H9 (cell line): ENCODE measurements around the gene ALKBH5. TPM values are rescaled to one million over a fixed set of nuclear protein-coding genes. Genes with fewer than 3 reads are reported as not detected.

Experiments used
- DNase-seq: peaks from one replicate; pipeline ENCODE4 v3.0.0-alpha.2; 2017
- H2AFZ ChIP-seq: one replicate; pipeline ENCODE4 v1.6.1; 2013; ENCODE audit warnings: mild to moderate bottlenecking, low read length, control low read depth, moderate library complexity
- H2AK5ac ChIP-seq: 2 replicates; pipeline ENCODE4 v1.6.1; 2013; ENCODE audit warnings: low read length, control low read depth, mixed read lengths; ENCODE audit not compliant: insufficient read length
- H2BK120ac ChIP-seq: one replicate; pipeline ENCODE4 v1.6.1; 2013; ENCODE audit warnings: low read depth, mild to moderate bottlenecking, low read length, control low read depth, inconsistent platforms; ENCODE audit not compliant: poor library complexity, severe bottlenecking
- H2BK12ac ChIP-seq: 2 replicates; pipeline ENCODE4 v1.6.1; 2013; ENCODE audit warnings: low read length, control low read depth, mixed read lengths, low read depth; ENCODE audit not compliant: insufficient read length
- H2BK15ac ChIP-seq: 2 replicates; pipeline ENCODE4 v1.6.1; 2013; ENCODE audit warnings: low read depth, low read length, control low read depth
- H2BK20ac ChIP-seq: one replicate; pipeline ENCODE4 v1.6.1; 2013; ENCODE audit warnings: low read depth, mild to moderate bottlenecking, low read length, control low read depth, inconsistent platforms; ENCODE audit not compliant: poor library complexity, severe bottlenecking
- H2BK5ac ChIP-seq: 2 replicates; pipeline ENCODE4 v1.6.1; 2013; ENCODE audit warnings: low read length, control low read depth, mixed read lengths; ENCODE audit not compliant: insufficient read length
- H3K14ac ChIP-seq: 2 replicates; pipeline ENCODE4 v1.6.1; 2013; ENCODE audit warnings: low read length, control low read depth; ENCODE audit not compliant: insufficient read depth
- H3K18ac ChIP-seq: 2 replicates; pipeline ENCODE4 v1.6.1; 2013; ENCODE audit warnings: low read depth, mild to moderate bottlenecking, mixed read lengths, low read length, control low read depth; ENCODE audit not compliant: insufficient read length
- H3K23ac ChIP-seq: 2 replicates; pipeline ENCODE4 v1.6.1; 2013; ENCODE audit warnings: low read length, control low read depth, mixed read lengths, low read depth; ENCODE audit not compliant: insufficient read length
- H3K23me2 ChIP-seq: 2 replicates; pipeline ENCODE4 v1.6.1; 2013; ENCODE audit warnings: low read depth, mild to moderate bottlenecking, mixed read lengths, low read length, control low read depth; ENCODE audit not compliant: insufficient read length, poor library complexity, severe bottlenecking
- H3K27ac ChIP-seq: 2 replicates; pipeline ENCODE4 v1.5.1; 2013; ENCODE audit warnings: low read length, control low read depth, mixed read lengths, low read depth; ENCODE audit not compliant: insufficient read length
- H3K27me3 ChIP-seq: 2 replicates; pipeline ENCODE4 v1.6.1; 2013; ENCODE audit warnings: low read length, control low read depth, inconsistent platforms; ENCODE audit not compliant: insufficient read depth
- H3K4ac ChIP-seq: 2 replicates; pipeline ENCODE4 v1.6.1; 2013; ENCODE audit warnings: low read depth, mild to moderate bottlenecking, control low read depth, inconsistent platforms, low read length, moderate library complexity
- H3K4me1 ChIP-seq: 2 replicates; pipeline ENCODE4 v1.6.1; 2013; ENCODE audit warnings: low read length, control low read depth, inconsistent platforms; ENCODE audit not compliant: insufficient read depth
- H3K4me2 ChIP-seq: 2 replicates; pipeline ENCODE4 v1.6.1; 2013; ENCODE audit warnings: low read length, control low read depth, mixed read lengths; ENCODE audit not compliant: insufficient read length, insufficient read depth
- H3K56ac ChIP-seq: 2 replicates; pipeline ENCODE4 v1.6.1; 2013; ENCODE audit warnings: low read depth, mild to moderate bottlenecking, mixed read lengths, low read length, control low read depth; ENCODE audit not compliant: insufficient read length
- H3K79me1 ChIP-seq: 2 replicates; pipeline ENCODE4 v1.6.1; 2013; ENCODE audit warnings: low read depth, mild to moderate bottlenecking, moderate library complexity, low read length, control low read depth, inconsistent platforms; ENCODE audit not compliant: insufficient read depth, poor library complexity, severe bottlenecking
- H3K79me2 ChIP-seq: 2 replicates; pipeline ENCODE4 v1.6.1; 2013; ENCODE audit warnings: low read length, control low read depth, inconsistent platforms; ENCODE audit not compliant: insufficient read depth
- H3K9ac ChIP-seq: 2 replicates; pipeline ENCODE4 v1.6.1; 2013; ENCODE audit warnings: low read length, control low read depth, mixed read lengths; ENCODE audit not compliant: insufficient read length; ENCODE audit errors: extremely low read depth
- H3K9me3 ChIP-seq: one replicate; pipeline ENCODE4 v1.6.1; 2013; ENCODE audit warnings: low read depth, low read length, inconsistent platforms; ENCODE audit not compliant: control insufficient read depth
- H3T11ph ChIP-seq: one replicate; pipeline ENCODE4 v1.6.1; 2013; ENCODE audit warnings: mild to moderate bottlenecking, low read length, control low read depth, inconsistent platforms
- H4K20me1 ChIP-seq: one replicate; pipeline ENCODE4 v1.6.1; 2013; ENCODE audit not compliant: control insufficient read depth, insufficient read length, insufficient read depth
- H4K5ac ChIP-seq: 2 replicates; pipeline ENCODE4 v1.6.1; 2013; ENCODE audit warnings: low read depth, mild to moderate bottlenecking, mixed read lengths, low read length, control low read depth; ENCODE audit not compliant: insufficient read length
- H4K8ac ChIP-seq: replicated peaks from 2 replicates; pipeline ENCODE4 v1.6.1; 2013; ENCODE audit warnings: low read length, control low read depth, mixed read lengths, low read depth; ENCODE audit not compliant: insufficient read length
- H4K91ac ChIP-seq: 2 replicates; pipeline ENCODE4 v1.6.1; 2013; ENCODE audit warnings: low read depth, mild to moderate bottlenecking, moderate library complexity, mixed read lengths, low read length, control low read depth; ENCODE audit not compliant: insufficient read length
- H3K27ac Mint-ChIP-seq, 3 experiments: 2 replicates in 2 of 3; 3 replicates in 1 of 3; pipeline ENCODE4 v1.8.0; 2020 to 2021; ENCODE audit warnings: mixed read lengths in 3 of 3, mild to moderate bottlenecking in 1 of 3, moderate library complexity in 1 of 3
- H3K27me3 Mint-ChIP-seq: 2 replicates; pipeline ENCODE4 v1.8.0; 2021; ENCODE audit warnings: low read depth, mild to moderate bottlenecking, moderate library complexity, mixed read lengths
- H3K36me3 Mint-ChIP-seq, 3 experiments: 2 replicates in 2 of 3; 3 replicates in 1 of 3; pipeline ENCODE4 v1.8.0; 2020 to 2021; ENCODE audit warnings: low read depth in 3 of 3, mixed read lengths in 3 of 3; ENCODE audit not compliant: insufficient read depth in 1 of 3
- H3K4me1 Mint-ChIP-seq, 2 experiments: 2 replicates each; pipeline ENCODE4 v1.8.0; 2020; ENCODE audit warnings: mixed read lengths in 2 of 2
- H3K4me3 Mint-ChIP-seq, 2 experiments: 2 replicates in 1 of 2; 3 replicates in 1 of 2; pipeline ENCODE4 v1.8.0; 2020 to 2021; ENCODE audit warnings: mild to moderate bottlenecking in 2 of 2, mixed read lengths in 2 of 2, moderate library complexity in 1 of 2
- H3K9me3 Mint-ChIP-seq, 2 experiments: 2 replicates in 1 of 2; 3 replicates in 1 of 2; pipeline ENCODE4 v1.8.0; 2020; ENCODE audit warnings: mild to moderate bottlenecking in 2 of 2, mixed read lengths in 2 of 2, moderate library complexity in 1 of 2
- WGBS: extraction: QIAGEN DNeasy Blood & Tissue Kit; methylation state at CpG from one replicate; pipeline ENCODE4 v1.1.7; 2013; ENCODE audit warnings: missing lambda C conversion rate, low lambda C conversion rate, mixed read lengths; ENCODE audit not compliant: insufficient read length; ENCODE audit errors: extremely low coverage; 5-methylcytosine and 5-hydroxymethylcytosine counted together
- total RNA-seq: library from RNA; stranded (reverse); gene quantifications from 2 replicates; pipeline ENCODE4 v1.2.1, GENCODE V29; 2021
- TF ChIP-seq, protein P1 (sequence below): fragments of 200-600 bp; sonication (generic); conservative IDR thresholded peaks from 3 replicates; pipeline ENCODE4 v1.8.0; 2021; ENCODE audit warnings: antibody characterized with exemption, mild to moderate bottlenecking

The ALKBH5 gene
- total RNA-seq, 1 experiment from 2014 or later, result 89.8 TPM

GRCh38 chr17:18251204-18251603, 67.6 kb downstream of the ALKBH5 start:
- Histone ChIP-seq H4K8ac (no peak overlapping the region), H3K23me2 (no peaks in the 10 kb centered on the region), H2BK15ac (no peak overlapping the region), H2BK120ac (no peak overlapping the region), H3K23ac (no peak overlapping the region), H3K79me1 (no peaks in the 10 kb centered on the region), H3K4me2 (no peak overlapping the region), H3K4me1 (peaks cover 3% of the 10 kb centered on the region; the same call in 1 of the 2 replicates), H2BK12ac (no peak overlapping the region), H3K27ac (no peak overlapping the region), H2AK5ac (no peak overlapping the region), H3K79me2 (no peaks in the 10 kb centered on the region), H3K27me3 (no peaks in the 10 kb centered on the region), H3T11ph (no peak overlapping the region), H4K91ac (no peak overlapping the region), H4K5ac (no peak overlapping the region), H3K4ac (no peak overlapping the region), H2BK5ac (no peak overlapping the region), H2AFZ (no peak overlapping the region), H3K56ac (no peak overlapping the region), H3K18ac (no peak overlapping the region), H3K14ac (no peak overlapping the region), H4K20me1 (no peaks in the 10 kb centered on the region), H3K9me3 (no peaks in the 10 kb centered on the region), H3K9ac (no peak overlapping the region), H2BK20ac (no peak overlapping the region)
- Mint-ChIP-seq H3K4me1 (peaks cover 20 to 27% of the 10 kb centered on the region in 2 experiments), H3K27ac (0 out of 7 replicates have a peak overlapping the region, but pooled peaks of 1 of the 3 experiments have one; percentile 10), H3K27me3 (no peaks in the 10 kb centered on the region; the same call in 1 of the 2 replicates), H3K36me3 (peaks cover 31 to 91% (median 88%) of the 10 kb centered on the region in 3 experiments; a peak in 6 of 7 replicates), H3K4me3 (no peak overlapping the region), H3K9me3 (no peaks in the 10 kb centered on the region; a peak in 1 of 5 replicates)
- DNase-seq, result no peak
- TF ChIP-seq, protein P1, sequence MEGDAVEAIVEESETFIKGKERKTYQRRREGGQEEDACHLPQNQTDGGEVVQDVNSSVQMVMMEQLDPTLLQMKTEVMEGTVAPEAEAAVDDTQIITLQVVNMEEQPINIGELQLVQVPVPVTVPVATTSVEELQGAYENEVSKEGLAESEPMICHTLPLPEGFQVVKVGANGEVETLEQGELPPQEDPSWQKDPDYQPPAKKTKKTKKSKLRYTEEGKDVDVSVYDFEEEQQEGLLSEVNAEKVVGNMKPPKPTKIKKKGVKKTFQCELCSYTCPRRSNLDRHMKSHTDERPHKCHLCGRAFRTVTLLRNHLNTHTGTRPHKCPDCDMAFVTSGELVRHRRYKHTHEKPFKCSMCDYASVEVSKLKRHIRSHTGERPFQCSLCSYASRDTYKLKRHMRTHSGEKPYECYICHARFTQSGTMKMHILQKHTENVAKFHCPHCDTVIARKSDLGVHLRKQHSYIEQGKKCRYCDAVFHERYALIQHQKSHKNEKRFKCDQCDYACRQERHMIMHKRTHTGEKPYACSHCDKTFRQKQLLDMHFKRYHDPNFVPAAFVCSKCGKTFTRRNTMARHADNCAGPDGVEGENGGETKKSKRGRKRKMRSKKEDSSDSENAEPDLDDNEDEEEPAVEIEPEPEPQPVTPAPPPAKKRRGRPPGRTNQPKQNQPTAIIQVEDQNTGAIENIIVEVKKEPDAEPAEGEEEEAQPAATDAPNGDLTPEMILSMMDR, result no peak
- no CpG with 5 or more reads among the region's 15 CpGs for WGBS
